Right atrium auricular region (tissue), 2 donors: ENCODE data around the gene EIF5A. TPM values are rescaled to one million over a fixed set of nuclear protein-coding genes. Genes with fewer than 3 reads are reported as not detected.

Source experiments
- DNase-seq: peaks from one replicate; pipeline ENCODE4 v3.0.0-alpha.2; 2019; ENCODE audit warnings: low spot score
- H3K27ac ChIP-seq, 2 donors: fragments of 200-600 bp; sonication (generic); 1 replicate in 1 of 2; 2 replicates in 1 of 2; pipeline ENCODE4 v1.5.1; 2016 to 2019
- H3K27me3 ChIP-seq, 2 donors: fragments of 200-600 bp; sonication (generic); one replicate each; pipeline versions ENCODE4 v1.5.1 to v1.6.0; 2017 to 2019
- H3K36me3 ChIP-seq: fragments of 200-600 bp; sonication (generic); one replicate; pipeline ENCODE4 v1.5.1; 2016
- H3K4me1 ChIP-seq, 2 donors: fragments of 200-600 bp; sonication (generic); one replicate each; pipeline versions ENCODE4 v1.5.1 to v1.6.0; 2017 to 2019
- H3K4me3 ChIP-seq, 2 donors: fragments of 200-600 bp; sonication (generic); 1 replicate in 1 of 2; 2 replicates in 1 of 2; pipeline ENCODE4 v1.5.1; 2017 to 2019; ENCODE audit warnings: mild to moderate bottlenecking in 1 of 2, moderate library complexity in 1 of 2
- H3K9me3 ChIP-seq, 2 donors: fragments of 200-600 bp; sonication (generic); one replicate each; pipeline ENCODE4 v1.5.1; 2019
- total RNA-seq, 2 donors: library from RNA; depleted of rRNA; stranded (reverse); fragments of >200 nt; gene quantifications; one replicate each; pipeline ENCODE4 v1.1.0, GENCODE V29; 2016
- TF ChIP-seq, protein P1 (sequence below), 2 donors: fragments of 200-600 bp; sonication (generic); IDR thresholded peaks; one replicate each; pipeline ENCODE4 v1.5.1; 2019; ENCODE audit warnings: antibody characterized with exemption in 2 of 2

The EIF5A gene
- total RNA-seq, 2 donors from 2014 or later: 131 to 164 TPM

DNA sequence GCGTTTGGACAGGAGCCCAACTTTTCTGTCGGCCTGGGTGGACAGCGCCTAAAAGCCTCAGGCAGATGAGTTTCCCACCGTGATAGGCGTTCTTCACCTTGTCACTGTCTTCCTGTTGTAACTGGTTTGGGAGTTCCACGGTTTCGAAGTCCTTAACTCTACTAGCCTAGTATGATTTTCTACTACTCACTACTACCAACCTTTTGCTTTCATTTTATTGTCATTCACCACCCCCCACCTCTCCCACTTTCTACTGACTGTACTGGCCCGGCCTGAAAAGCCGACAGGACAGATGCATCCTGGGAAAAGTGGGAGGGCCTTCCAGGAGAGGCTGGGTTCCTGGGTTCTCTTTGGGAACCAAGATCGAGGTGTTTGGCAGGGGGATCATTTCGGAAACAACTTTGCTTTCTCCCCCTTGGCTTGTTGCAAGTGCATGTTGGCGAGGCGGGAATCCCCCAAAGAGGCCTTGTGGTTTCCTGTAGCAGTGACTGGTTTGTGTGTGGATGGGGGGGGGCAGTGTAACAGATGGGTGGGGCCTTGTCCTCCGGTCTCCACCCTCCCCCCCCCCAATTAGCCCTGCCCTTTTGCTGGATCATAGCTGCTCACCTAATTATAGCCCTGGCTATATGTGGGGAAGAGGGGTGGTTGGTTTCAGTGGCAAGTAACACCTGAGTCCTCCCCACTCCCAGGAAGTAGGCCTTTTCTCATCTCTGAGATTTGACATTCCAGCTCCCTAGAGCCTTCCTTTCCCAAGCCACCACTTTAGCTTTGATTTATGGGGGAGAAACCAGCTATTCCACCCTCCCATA, 1.4 kb downstream of the EIF5A start:
- Histone ChIP-seq H3K36me3 (peaks cover 44% of the 10 kb centered on the region), H3K27me3 (no peaks in the 10 kb centered on the region), H3K4me1 (peaks cover 0 to 38% of the 10 kb centered on the region in 2 donors), H3K9me3 (no peaks in the 10 kb centered on the region), H3K27ac (peak overlapping the region; percentile 99), H3K4me3 (peak overlapping the region; percentile 90 to 95)
- peak; percentile 82 for DNase-seq
- TF ChIP-seq, protein P1, sequence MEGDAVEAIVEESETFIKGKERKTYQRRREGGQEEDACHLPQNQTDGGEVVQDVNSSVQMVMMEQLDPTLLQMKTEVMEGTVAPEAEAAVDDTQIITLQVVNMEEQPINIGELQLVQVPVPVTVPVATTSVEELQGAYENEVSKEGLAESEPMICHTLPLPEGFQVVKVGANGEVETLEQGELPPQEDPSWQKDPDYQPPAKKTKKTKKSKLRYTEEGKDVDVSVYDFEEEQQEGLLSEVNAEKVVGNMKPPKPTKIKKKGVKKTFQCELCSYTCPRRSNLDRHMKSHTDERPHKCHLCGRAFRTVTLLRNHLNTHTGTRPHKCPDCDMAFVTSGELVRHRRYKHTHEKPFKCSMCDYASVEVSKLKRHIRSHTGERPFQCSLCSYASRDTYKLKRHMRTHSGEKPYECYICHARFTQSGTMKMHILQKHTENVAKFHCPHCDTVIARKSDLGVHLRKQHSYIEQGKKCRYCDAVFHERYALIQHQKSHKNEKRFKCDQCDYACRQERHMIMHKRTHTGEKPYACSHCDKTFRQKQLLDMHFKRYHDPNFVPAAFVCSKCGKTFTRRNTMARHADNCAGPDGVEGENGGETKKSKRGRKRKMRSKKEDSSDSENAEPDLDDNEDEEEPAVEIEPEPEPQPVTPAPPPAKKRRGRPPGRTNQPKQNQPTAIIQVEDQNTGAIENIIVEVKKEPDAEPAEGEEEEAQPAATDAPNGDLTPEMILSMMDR (IDR thresholded peaks at IDR 0.05): no peak

DNA sequence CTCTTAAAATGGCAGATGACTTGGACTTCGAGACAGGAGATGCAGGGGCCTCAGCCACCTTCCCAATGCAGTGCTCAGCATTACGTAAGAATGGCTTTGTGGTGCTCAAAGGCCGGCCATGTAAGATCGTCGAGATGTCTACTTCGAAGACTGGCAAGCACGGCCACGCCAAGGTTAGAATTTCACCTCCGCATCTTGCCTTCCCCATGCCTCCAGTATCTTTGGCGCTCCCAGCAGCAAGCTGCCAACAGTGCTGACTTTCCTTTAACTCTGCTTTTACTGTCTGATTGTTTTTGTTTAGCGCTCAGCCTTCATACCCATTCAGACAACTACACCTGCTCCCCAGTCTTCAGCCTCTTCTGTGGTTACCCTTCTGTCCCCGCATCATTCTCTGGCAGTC, 2.2 kb downstream of the EIF5A start:
- H3K27me3 ChIP-seq: no peaks in the 10 kb centered on the region
- H3K36me3 ChIP-seq: peaks cover 47% of the 10 kb centered on the region
- TF ChIP-seq, protein P1 (IDR thresholded peaks at IDR 0.05): no peak
- H3K4me1 ChIP-seq: peaks cover 0 to 46% of the 10 kb centered on the region in 2 donors
- H3K9me3 ChIP-seq: no peaks in the 10 kb centered on the region
- no peak for DNase-seq
- peak overlapping the region in 1 of 2 donors; percentile 90 for H3K4me3 ChIP-seq
- peak overlapping the region; percentile 99 for H3K27ac ChIP-seq

DNA sequence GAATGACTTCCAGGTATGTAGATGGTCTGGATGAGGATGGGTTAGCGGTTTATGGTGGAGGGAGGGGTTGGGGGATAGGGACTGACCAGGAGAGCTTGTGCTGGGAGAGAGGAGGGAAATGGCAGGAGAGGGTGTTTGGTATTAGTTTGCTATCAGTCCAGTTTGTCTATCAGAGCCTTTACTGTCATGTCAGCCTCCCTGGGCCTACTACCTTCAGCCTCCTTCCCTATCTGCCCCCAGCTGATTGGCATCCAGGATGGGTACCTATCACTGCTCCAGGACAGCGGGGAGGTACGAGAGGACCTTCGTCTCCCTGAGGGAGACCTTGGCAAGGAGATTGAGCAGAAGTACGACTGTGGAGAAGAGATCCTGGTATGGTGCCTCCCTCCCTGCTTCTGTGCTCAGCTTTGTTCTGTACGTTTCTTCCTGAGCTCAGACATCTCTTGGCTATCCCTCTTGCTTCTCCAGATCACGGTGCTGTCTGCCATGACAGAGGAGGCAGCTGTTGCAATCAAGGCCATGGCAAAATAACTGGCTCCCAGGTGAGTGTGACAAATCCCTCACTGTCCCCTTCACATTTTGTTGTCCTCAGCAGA, 3.8 kb downstream of the EIF5A start:
- H3K9me3 ChIP-seq: no peaks in the 10 kb centered on the region
- TF ChIP-seq, protein P1 (IDR thresholded peaks at IDR 0.05): no peak
- H3K36me3 ChIP-seq: peaks cover 47% of the 10 kb centered on the region
- DNase-seq: no peak
- H3K27me3 ChIP-seq: no peaks in the 10 kb centered on the region
- H3K4me3 ChIP-seq: no peak overlapping the region
- H3K4me1 ChIP-seq: peaks cover 0 to 53% of the 10 kb centered on the region in 2 donors
- no peak overlapping the region for H3K27ac ChIP-seq

DNA sequence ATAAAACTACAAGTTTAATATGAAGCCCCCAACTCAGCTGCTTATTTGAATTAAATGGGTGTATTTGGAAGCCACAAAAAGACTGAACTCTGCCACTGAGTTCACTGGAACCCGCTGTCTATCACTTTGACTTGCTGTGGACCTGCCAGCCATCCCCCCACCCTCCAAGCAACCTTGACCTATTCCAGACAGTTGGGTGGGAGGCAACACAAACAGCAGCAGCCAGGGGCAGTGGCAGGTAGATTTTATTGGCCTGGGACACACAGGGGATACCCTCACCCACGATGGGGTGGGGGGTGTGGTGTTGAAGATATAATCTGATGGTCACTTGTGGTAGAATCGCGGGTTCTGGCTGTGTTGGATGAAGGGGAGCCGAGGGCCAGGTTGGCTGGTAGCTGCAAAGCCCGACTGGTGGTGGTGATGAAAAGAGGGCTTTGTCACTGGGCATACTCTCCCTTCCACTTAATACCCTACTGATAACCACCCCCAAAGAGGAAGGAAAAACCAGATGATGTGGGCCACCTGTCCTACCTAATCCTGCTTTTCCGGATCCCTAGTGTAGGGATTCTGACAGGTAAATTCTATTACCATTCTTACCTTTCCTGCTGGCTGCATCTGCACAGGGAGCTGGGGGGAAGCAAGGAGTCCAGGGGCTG, 5.1 kb downstream of the EIF5A start:
- Histone ChIP-seq H3K4me3 (no peak overlapping the region), H3K4me1 (peaks cover 0 to 49% of the 10 kb centered on the region in 2 donors), H3K27me3 (no peaks in the 10 kb centered on the region), H3K9me3 (no peaks in the 10 kb centered on the region), H3K36me3 (peaks cover 54% of the 10 kb centered on the region), H3K27ac (no peak overlapping the region)
- TF ChIP-seq, protein P1 (IDR thresholded peaks at IDR 0.05): no peak
- no peak for DNase-seq

DNA sequence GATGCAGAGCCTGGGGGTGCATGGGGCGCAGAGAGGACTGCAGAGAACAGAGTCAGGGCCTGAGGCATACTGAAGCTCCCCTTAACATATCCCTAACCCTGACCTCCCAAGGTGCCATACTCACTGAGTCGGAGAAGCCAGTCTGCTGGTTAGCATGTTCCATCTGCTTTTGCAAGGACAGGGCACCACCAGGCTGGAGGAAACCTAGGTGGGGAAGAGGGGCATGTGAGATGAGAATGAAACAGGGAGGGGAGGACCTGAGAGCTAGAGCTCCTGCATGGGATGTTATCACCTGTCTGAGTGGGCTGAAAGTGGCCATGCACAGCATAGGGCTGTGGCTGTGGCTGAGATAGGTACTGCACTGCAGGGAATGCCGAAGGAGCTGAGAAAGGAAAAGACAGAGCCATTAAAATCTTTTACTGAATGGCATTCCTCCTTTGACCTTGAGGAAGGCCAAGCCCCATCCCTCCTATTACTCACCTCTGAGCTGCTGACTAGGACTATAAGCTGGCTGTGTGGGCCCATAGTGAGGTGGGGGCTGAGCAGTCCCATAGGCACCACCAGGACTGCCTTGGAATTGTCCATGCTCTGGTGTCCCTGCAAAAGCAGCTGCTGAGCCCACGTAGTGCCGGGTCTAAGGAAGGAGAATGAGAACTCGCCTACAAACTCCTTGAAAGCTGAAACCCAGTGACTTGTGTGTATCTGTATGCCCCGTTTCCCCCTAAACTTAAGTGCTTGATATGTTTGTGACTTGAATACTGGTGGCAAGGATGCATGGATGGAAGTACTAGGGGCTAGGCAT, 5.9 kb downstream of the EIF5A start:
- Histone ChIP-seq H3K27ac (no peak overlapping the region), H3K36me3 (peaks cover 62% of the 10 kb centered on the region), H3K4me1 (peaks cover 0 to 47% of the 10 kb centered on the region in 2 donors), H3K9me3 (no peaks in the 10 kb centered on the region), H3K27me3 (no peaks in the 10 kb centered on the region), H3K4me3 (no peak overlapping the region)
- no peak for DNase-seq
- TF ChIP-seq, protein P1 (IDR thresholded peaks at IDR 0.05): no peak
